HEK293T (cell line): ENCODE results near the gene PPP2R5E.

Experiments
- CTCF ChIA-PET: fragments of 350-600 bp; formaldehyde crosslinking; extraction: SDS; loops from one replicate; lab custom pipeline; 2021; ENCODE audit warnings: antibody characterized with exemption, inconsistent platforms; lab: Yijun Ruan, JAX
- POLR2A ChIA-PET: fragments of 350-600 bp; formaldehyde crosslinking; extraction: SDS; loops from one replicate; lab custom pipeline; 2020; ENCODE audit warnings: antibody characterized with exemption, inconsistent platforms; lab: Yijun Ruan, JAX
- DNase-seq: peaks from one replicate; pipeline ENCODE4 v3.0.0; 2012; ENCODE audit warnings: mixed read lengths; ENCODE audit errors: extremely low spot score
- ARNT ChIP-seq: fragments of 450-650 bp; IDR thresholded peaks from 2 replicates; pipeline ENCODE4 v1.6.1; 2017; ENCODE audit warnings: mild to moderate bottlenecking
- BHLHE40 ChIP-seq: fragments of 450-650 bp; IDR thresholded peaks from 2 replicates; pipeline ENCODE4 v1.6.1; 2016; ENCODE audit warnings: mild to moderate bottlenecking, moderate library complexity, borderline replicate concordance
- CTBP1 ChIP-seq: fragments of 450-650 bp; IDR thresholded peaks from 2 replicates; pipeline ENCODE4 v1.6.1; 2016; ENCODE audit warnings: borderline replicate concordance
- ELF4 ChIP-seq: fragments of 450-650 bp; IDR thresholded peaks from 2 replicates; pipeline ENCODE4 v1.6.1; 2017; ENCODE audit warnings: antibody characterized with exemption
- FOXA1 ChIP-seq: fragments of 450-650 bp; IDR thresholded peaks from 2 replicates; pipeline ENCODE4 v1.6.1; 2016; ENCODE audit warnings: mild to moderate bottlenecking
- FOXK2 ChIP-seq: fragments of 450-650 bp; IDR thresholded peaks from 2 replicates; pipeline ENCODE4 v1.6.1; 2016; ENCODE audit warnings: mild to moderate bottlenecking
- FOXM1 ChIP-seq: fragments of 450-650 bp; IDR thresholded peaks from 2 replicates; pipeline ENCODE4 v1.6.1; 2017; ENCODE audit warnings: mild to moderate bottlenecking, borderline replicate concordance
- HDGF ChIP-seq: fragments of 450-650 bp; IDR thresholded peaks from 2 replicates; pipeline ENCODE4 v1.6.1; 2017; ENCODE audit warnings: antibody characterized with exemption, borderline replicate concordance
- L3MBTL2 ChIP-seq: fragments of 450-650 bp; conservative IDR thresholded peaks from 2 replicates; pipeline ENCODE4 v1.6.1; 2016; ENCODE audit warnings: mild to moderate bottlenecking
- LEF1 ChIP-seq: fragments of 450-650 bp; IDR thresholded peaks from 2 replicates; pipeline ENCODE4 v1.6.1; 2017; ENCODE audit warnings: mild to moderate bottlenecking, borderline replicate concordance
- NFRKB ChIP-seq: fragments of 450-650 bp; IDR thresholded peaks from 2 replicates; pipeline ENCODE4 v1.6.1; 2016; ENCODE audit warnings: mild to moderate bottlenecking, moderate library complexity
- SP1 ChIP-seq: fragments of 450-650 bp; IDR thresholded peaks from 2 replicates; pipeline ENCODE4 v1.6.1; 2017
- SUZ12 ChIP-seq: fragments of 450-650 bp; IDR thresholded peaks from 2 replicates; pipeline ENCODE4 v1.6.1; 2016; ENCODE audit warnings: mild to moderate bottlenecking
- TARDBP ChIP-seq: fragments of 450-650 bp; IDR thresholded peaks from 2 replicates; pipeline ENCODE4 v1.6.1; 2016
- ZNF384 ChIP-seq: fragments of 450-650 bp; IDR thresholded peaks from 2 replicates; pipeline ENCODE4 v1.6.1; 2016
- TF ChIP-seq, protein P1 (sequence below): fragments of 450-650 bp; IDR thresholded peaks from 2 replicates; pipeline ENCODE4 v1.6.1; 2016

Gene PPP2R5E

DNA sequence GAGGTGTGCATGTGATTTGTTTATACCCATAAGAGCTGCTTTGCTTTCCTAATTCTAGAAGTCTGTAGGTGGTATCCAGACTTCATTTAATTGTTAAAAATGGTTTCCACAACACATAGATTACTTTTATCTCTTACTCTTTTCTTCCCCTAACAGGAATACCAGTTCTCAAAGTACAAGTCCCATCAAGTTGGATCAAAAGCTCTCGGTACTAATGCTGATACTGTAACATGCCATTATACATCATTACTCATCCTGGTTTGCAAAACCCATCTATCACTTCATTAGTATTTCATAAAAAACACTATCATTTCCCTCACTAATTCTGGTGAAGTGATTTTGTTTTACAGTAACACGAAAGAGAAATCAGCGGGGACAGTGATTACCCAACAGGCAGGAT, 94.3 kb downstream of the PPP2R5E start:
- TF ChIP-seq ZNF384 = no peak
- no peak for TF ChIP-seq SUZ12
- TF ChIP-seq L3MBTL2 = no peak
- TF ChIP-seq SP1 = no peak
- TF ChIP-seq ELF4 = no peak
- TF ChIP-seq NFRKB = no peak
- TF ChIP-seq FOXK2 = no peak
- no peak for TF ChIP-seq CTBP1
- no peak for TF ChIP-seq LEF1
- no peak for TF ChIP-seq HDGF
- no peak for TF ChIP-seq TARDBP
- TF ChIP-seq, protein P1, sequence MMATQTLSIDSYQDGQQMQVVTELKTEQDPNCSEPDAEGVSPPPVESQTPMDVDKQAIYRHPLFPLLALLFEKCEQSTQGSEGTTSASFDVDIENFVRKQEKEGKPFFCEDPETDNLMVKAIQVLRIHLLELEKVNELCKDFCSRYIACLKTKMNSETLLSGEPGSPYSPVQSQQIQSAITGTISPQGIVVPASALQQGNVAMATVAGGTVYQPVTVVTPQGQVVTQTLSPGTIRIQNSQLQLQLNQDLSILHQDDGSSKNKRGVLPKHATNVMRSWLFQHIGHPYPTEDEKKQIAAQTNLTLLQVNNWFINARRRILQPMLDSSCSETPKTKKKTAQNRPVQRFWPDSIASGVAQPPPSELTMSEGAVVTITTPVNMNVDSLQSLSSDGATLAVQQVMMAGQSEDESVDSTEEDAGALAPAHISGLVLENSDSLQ = no peak
- TF ChIP-seq BHLHE40 = no peak
- TF ChIP-seq FOXA1 = no peak
- TF ChIP-seq ARNT = no peak
- TF ChIP-seq FOXM1 = no peak
- ChIA-PET CTCF (no interaction called here), POLR2A (no interaction called here)
- DNase-seq = no peak

GRCh38 chr14:63444588-63444987, 98.6 kb downstream of the PPP2R5E start:
- TF ChIP-seq ARNT (no peak), CTBP1 (no peak), L3MBTL2 (no peak), ELF4 (no peak), SUZ12 (no peak)
- DNase-seq = no peak
- ChIA-PET CTCF (no interaction called here), POLR2A (no interaction called here)

DNA sequence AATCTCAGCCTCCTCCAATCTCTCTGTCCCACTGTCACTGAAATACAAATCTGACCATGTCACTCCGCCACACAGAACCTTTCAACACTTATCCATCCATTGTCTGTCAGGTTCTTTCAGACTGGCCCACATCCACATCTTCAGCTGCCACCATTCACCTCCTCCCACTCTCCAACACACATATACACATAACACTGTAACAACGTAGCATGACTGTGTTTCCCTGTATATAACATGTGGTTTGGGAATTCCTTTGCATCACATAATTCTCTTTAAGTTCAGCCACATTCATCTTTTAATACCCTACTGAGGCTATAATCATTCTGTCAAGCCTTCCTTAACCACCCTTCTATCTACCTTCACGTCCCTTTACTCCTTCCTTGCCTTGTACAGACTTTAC, 99.2 kb downstream of the PPP2R5E start:
- TF ChIP-seq SUZ12 (no peak), HDGF (no peak), L3MBTL2 (no peak), ZNF384 (no peak), SP1 (no peak), FOXM1 (no peak), LEF1 (no peak), FOXK2 (no peak), ARNT (no peak), FOXA1 (no peak), TARDBP (no peak), CTBP1 (no peak), ELF4 (no peak), NFRKB (no peak), BHLHE40 (no peak)
- TF ChIP-seq, protein P1 = no peak
- no peak for DNase-seq
- ChIA-PET CTCF (no interaction called here), POLR2A (no interaction called here)

DNA sequence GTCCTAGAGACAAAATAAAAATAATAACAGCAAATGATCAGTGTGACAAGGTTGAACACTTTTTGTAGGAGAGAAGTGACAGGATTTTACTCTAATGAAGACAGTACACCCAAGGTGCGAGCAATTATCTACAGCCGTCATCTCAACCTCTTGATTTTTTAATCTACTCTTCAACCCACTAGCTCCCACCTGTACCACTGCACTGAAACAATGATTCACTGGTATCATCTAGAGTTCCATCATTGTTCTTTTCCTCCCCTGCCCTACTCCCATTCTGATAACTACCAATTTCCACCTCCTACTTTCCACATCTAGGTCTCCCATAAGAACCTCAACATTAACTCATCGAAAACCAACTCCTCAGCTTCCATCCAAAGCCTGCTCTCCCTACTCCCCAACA, 99.8 kb downstream of the PPP2R5E start:
- DNase-seq = no peak
- POLR2A ChIA-PET = no interaction called here
- no peak for TF ChIP-seq FOXA1
- TF ChIP-seq FOXK2 = no peak
- TF ChIP-seq FOXM1 = no peak
- TF ChIP-seq, protein P1 = no peak
- TF ChIP-seq SP1 = no peak
- no peak for TF ChIP-seq ARNT
- TF ChIP-seq HDGF = no peak
- no peak for TF ChIP-seq CTBP1
- TF ChIP-seq ZNF384 = no peak
- no peak for TF ChIP-seq L3MBTL2
- no peak for TF ChIP-seq TARDBP
- no peak for TF ChIP-seq NFRKB
- CTCF ChIA-PET = interaction anchor here (0.7 kb wide), 1 partner anchor 327 kb away, joined by 5 read pairs; no protein-coding TSS in a partner anchor

GRCh38 chr14:63438065-63438757, 105.0 kb downstream of the PPP2R5E start:
- ChIA-PET CTCF (interaction anchor here (0.6 to 0.9 kb wide), 3 partner anchors 55 to 179 kb away, joined by 3 read pairs; no protein-coding TSS in a partner anchor), POLR2A (interaction anchor here (1.4 kb wide), 1 partner anchor 204 kb away, joined by 3 read pairs; no protein-coding TSS in a partner anchor)
- no peak for DNase-seq
- TF ChIP-seq TARDBP = no peak
- no peak for TF ChIP-seq FOXA1
- TF ChIP-seq NFRKB = no peak
- TF ChIP-seq FOXM1 = no peak
- no peak for TF ChIP-seq SUZ12
- TF ChIP-seq SP1 = no peak
- TF ChIP-seq ARNT = no peak
- TF ChIP-seq HDGF = no peak
- no peak for TF ChIP-seq ZNF384
- TF ChIP-seq ELF4 = no peak
- TF ChIP-seq CTBP1 = no peak
- TF ChIP-seq FOXK2 = no peak
- TF ChIP-seq BHLHE40 = no peak
- no peak for TF ChIP-seq L3MBTL2
- no peak for TF ChIP-seq LEF1
- TF ChIP-seq, protein P1 = no peak
